ENCODE measurements around the gene PCDHA4.
A peak's percentile ranks its signal among the peaks of the same experiment; 100 is the strongest.
"Not testable (repeated sequence)": the region's sequence is repeated elsewhere in the genome, so short reads cannot be mapped to it uniquely, and the experiment has no call there.

The PCDHA4 gene

DNA sequence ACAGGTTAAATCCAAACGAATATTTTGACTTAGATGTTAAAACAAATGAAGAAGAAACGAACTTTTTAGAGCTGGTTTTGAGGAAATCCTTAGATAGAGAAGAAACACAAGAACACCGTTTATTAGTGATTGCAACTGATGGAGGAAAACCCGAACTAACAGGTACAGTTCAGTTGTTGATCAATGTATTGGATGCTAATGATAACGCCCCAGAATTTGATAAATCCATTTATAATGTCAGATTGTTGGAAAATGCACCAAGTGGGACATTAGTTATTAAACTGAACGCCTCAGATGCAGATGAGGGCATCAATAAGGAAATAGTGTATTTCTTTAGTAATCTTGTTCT lies 15.4 kb downstream of the PCDHA4 start:
- DNase-seq = no peak

DNA sequence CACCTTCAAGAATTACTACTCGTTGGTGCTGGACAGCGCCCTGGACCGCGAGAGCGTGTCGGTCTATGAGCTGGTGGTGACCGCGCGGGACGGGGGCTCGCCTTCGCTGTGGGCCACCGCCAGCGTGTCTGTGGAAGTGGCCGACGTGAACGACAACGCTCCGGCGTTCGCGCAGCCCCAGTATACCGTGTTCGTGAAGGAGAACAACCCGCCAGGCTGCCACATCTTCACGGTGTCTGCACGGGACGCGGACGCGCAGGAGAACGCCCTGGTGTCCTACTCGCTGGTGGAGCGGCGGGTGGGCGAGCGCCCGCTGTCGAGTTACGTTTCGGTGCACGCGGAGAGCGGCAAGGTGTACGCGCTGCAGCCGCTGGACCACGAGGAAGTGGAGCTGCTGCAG lies 16.1 kb downstream of the PCDHA4 start:
- not testable (repeated sequence) for DNase-seq

DNA sequence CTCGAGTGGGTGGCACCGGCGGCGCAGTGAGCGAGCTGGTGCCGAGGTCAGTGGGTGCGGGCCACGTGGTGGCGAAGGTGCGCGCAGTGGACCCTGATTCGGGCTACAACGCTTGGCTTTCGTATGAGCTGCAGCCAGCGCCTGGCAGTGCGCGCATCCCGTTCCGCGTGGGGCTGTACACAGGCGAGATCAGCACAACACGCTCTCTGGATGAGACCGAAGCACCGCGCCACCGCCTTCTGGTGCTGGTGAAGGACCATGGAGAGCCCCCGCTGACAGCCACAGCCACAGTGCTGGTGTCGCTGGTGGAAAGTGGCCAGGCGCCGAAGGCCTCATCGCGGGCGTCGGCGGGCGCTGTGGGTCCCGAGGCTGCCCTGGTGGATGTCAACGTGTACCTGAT lies 16.6 kb downstream of the PCDHA4 start:
- no peak for DNase-seq

DNA sequence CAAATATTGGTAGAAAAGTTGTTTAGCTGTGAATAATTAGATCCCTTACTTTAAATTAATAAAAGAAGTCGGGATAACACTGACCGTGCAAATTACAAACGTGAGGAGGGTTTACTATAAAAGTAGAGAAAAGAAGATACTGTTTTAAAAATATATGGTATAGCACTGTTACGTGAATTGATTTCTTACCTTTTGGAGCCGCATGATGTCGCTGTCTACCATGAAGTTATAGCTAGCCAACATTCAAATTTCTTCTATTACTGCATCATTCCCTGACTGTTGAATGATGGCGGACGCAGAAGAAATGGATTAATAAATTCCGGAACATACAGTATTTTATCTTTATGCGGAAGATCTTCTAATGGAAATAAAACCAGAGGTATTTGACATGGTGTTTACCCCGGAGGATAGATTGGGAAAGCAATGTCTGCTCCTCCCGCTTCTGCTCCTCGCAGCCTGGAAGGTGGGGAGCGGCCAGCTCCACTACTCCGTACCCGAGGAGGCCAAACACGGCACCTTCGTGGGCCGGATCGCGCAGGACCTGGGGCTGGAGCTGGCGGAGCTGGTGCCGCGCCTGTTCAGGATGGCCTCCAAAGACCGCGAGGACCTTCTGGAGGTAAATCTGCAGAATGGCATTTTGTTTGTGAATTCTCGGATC lies 21.0 kb downstream of the PCDHA4 start, which contains the start of gene PCDHA6:
Gene PCDHA6 (plus strand): TSS at position 257 of the 658 bp plus-strand sequence. CDS start 132 bp downstream, at position 389.
- DNase-seq = no peak

DNA sequence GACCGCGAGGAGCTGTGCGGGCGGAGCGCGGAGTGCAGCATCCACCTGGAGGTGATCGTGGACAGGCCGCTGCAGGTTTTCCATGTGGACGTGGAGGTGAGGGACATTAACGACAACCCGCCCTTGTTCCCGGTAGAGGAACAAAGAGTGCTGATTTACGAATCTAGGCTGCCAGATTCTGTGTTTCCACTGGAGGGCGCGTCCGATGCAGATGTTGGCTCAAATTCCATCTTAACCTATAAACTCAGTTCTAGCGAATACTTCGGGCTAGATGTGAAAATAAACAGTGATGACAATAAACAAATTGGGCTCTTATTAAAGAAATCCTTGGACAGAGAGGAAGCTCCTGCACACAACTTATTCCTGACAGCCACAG lies 21.5 kb downstream of the PCDHA4 start:
- no peak for DNase-seq

DNA sequence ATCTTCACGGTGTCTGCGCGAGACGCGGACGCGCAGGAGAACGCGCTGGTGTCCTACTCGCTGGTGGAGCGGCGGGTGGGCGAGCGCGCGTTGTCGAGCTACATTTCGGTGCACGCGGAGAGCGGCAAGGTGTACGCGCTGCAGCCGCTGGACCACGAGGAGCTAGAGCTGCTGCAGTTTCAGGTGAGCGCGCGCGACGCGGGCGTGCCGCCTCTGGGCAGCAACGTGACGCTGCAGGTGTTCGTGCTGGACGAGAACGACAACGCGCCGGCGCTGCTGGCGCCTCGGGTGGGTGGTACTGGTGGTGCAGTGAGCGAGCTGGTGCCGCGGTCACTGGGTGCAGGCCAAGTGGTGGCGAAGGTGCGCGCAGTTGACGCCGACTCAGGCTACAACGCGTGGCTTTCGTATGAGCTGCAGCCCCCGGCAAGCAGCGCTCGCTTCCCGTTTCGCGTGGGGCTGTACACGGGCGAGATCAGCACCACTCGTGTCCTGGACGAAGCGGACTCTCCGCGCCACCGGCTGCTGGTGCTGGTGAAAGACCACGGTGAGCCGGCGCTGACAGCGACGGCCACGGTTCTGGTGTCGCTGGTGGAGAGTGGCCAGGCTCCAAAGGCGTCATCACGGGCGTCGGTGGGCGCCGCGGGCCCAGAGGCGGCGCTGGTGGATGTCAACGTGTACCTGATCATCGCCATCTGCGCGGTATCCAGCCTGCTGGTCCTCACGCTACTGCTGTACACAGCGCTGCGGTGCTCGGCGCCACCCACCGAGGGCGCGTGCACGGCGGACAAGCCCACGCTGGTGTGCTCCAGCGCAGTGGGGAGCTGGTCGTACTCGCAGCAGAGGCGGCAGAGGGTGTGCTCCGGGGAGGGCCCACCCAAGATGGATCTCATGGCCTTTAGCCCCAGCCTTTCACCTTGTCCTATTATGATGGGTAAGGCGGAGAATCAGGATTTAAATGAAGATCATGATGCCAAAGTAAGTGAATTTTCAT lies 22.9 kb downstream of the PCDHA4 start:
- DNase-seq = not testable (repeated sequence)

DNA sequence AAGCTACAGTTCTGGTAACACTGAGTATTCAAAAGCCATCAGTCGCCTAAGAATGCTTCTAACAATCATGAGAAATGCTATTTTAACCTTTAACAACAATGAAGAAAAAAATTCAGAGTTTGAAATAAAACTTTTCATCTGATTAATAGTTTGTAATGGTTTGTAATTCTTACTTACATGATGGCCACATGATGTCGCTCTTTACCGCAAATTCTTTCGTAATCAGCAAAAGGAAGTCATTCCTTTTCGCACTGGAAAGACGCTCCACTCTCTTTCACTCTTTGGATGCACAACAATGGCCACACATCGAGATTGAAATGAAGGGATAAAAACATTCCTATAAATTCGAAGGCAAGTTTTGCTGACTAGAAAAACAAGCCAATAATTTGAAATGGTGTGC lies 27.1 kb downstream of the PCDHA4 start, which contains the start of gene PCDHA7:
Gene PCDHA7 (plus strand): TSS at position 277 of the 400 bp plus-strand sequence. CDS start 115 bp downstream, at position 392.
- no peak for DNase-seq

DNA sequence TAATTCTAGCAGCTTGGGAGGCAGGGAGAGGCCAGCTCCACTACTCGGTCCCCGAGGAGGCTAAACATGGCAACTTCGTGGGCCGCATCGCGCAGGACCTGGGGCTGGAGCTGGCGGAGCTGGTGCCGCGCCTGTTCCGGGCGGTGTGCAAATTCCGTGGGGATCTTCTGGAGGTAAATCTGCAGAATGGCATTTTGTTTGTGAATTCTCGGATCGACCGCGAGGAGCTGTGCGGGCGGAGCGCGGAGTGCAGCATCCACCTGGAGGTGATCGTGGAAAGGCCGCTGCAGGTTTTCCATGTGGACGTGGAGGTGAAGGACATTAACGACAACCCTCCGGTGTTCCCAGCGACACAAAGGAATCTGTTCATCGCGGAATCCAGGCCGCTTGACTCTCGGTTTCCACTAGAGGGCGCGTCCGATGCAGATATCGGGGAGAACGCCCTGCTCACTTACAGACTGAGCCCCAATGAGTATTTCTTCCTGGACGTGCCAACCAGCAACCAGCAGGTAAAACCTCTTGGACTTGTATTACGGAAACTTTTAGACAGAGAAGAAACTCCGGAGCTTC lies 27.7 kb downstream of the PCDHA4 start:
- DNase-seq = not testable (repeated sequence)

DNA sequence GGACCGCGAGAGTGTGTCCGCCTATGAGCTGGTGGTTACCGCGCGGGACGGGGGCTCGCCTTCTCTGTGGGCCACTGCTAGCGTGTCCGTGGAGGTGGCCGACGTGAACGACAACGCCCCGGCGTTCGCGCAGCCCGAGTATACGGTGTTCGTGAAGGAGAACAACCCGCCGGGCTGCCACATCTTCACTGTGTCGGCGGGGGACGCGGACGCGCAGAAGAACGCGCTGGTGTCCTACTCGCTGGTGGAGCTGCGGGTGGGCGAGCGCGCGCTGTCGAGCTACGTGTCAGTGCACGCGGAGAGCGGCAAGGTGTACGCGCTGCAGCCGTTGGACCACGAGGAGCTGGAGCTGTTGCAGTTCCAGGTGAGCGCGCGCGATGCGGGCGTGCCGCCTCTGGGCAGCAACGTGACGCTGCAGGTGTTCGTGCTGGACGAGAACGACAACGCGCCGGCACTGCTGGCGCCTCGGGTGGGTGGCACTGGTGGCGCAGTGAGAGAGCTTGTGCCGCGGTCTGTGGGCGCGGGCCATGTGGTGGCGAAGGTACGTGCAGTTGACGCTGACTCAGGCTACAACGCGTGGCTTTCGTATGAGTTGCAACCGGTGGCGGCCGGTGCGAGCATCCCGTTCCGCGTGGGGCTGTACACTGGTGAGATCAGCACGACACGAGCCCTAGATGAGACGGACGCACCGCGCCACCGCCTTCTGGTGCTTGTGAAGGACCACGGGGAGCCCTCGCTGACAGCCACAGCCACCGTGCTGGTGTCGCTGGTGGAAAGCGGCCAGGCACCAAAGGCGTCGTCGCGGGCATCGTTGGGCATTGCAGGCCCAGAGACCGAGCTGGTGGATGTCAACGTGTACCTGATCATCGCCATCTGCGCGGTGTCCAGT lies 29.0 kb downstream of the PCDHA4 start:
- no peak for DNase-seq

DNA sequence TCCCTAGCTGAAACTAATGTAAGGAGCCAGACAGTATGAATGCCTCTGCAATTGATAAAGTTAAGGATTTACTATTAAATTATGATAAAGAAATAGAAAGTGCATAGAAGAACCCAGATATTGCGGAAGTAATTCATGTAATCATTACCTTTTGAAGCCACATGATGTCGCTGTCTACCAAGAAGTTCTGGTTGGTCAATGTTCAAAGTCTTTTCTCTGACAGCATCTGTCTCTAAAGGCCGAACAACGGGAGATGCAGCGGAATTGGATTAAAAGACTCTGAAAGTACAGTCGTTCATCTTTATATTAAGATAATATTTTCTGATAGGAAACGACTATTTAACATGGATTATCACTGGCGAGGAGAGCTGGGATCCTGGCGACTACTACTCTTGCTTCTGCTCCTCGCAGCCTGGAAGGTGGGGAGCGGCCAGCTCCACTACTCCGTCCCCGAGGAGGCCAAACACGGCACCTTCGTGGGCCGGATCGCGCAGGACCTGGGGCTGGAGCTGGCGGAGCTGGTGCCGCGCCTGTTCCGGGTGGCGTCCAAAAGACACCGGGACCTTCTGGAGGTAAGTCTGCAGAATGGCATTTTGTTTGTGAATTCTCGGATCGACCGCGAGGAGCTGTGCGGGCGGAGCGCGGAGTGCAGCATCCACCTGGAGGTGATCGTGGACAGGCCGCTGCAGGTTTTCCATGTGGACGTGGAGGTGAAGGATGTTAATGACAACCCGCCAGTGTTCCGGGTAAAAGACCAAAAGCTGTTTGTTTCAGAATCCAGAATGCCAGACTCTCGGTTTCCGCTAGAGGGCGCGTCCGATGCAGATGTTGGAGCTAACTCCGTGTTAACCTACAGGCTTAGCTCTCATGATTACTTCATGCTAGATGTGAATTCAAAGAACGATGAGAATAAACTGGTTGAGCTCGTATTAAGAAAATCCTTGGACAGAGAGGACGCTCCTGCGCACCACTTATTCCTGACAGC lies 34.4 kb downstream of the PCDHA4 start, which contains the start of gene PCDHA8:
Gene PCDHA8 (plus strand): TSS at position 210 of the 985 bp plus-strand sequence. CDS start 135 bp downstream, at position 345.
- DNase-seq = peak; percentile 25 to 30

DNA sequence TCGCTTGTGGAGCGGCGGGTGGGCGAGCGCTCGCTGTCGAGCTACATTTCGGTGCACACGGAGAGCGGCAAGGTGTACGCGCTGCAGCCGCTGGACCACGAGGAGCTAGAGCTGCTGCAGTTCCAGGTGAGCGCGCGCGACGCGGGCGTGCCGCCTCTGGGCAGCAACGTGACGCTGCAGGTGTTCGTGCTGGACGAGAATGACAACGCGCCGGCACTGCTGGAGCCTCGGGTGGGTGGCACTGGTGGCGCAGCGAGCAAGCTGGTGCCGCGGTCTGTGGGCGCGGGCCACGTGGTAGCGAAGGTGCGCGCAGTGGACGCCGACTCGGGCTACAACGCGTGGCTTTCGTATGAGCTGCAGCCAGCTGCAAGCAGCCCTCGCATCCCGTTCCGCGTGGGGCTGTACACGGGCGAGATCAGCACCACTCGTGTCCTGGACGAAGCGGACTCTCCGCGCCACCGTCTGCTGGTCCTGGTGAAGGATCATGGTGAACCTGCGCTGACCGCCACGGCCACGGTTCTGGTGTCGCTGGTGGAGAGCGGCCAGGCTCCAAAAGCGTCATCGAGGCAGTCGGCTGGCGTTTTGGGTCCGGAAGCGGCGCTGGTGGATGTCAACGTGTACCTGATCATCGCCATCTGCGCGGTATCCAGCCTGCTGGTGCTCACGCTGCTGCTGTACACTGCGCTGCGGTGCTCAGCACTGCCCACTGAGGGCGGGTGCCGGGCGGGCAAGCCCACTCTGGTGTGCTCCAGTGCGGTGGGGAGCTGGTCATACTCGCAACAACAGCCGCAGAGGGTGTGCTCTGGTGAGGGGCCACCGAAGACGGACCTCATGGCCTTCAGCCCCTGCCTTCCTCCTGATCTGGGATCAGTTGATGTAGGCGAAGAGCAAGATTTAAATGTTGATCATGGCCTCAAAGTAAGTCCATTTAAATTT lies 36.2 kb downstream of the PCDHA4 start:
- no peak for DNase-seq

DNA sequence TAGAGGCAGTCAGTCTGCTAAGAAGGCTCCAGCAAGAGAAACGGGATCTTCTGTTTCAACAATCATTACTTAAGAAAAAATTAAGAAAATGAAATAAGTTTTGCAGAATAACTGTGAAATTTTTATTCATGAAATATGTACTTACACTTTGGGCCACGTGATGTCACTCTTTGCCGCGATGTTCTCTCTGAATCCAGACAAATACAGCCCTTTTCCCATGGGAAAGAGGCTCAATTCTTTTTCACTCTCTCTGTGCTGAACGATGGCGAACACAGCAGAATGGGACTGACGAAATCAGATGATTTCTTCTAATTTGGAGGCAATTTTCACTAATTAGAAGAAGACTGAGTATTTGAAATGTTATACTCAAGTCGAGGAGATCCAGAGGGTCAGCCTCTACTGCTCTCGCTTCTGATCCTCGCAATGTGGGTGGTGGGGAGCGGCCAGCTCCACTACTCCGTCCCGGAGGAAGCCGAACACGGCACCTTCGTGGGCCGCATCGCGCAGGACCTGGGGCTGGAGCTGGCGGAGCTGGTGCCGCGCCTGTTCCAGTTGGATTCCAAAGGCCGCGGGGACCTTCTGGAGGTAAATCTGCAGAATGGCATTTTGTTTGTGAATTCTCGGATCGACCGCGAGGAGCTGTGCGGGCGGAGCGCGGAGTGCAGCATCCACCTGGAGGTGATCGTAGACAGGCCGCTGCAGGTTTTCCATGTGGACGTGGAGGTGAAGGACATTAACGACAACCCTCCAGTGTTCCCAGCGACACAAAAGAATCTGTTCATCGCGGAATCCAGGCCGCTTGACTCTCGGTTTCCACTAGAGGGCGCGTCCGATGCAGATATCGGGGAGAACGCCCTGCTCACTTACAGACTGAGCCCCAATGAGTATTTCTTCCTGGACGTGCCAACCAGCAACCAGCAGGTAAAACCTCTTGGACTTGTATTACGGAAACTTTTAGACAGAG lies 41.6 kb downstream of the PCDHA4 start, which contains the start of gene PCDHA9:
Gene PCDHA9 (plus strand): TSS at position 244 of the 964 bp plus-strand sequence. CDS start 114 bp downstream, at position 358.
- DNase-seq = not testable (repeated sequence)

DNA sequence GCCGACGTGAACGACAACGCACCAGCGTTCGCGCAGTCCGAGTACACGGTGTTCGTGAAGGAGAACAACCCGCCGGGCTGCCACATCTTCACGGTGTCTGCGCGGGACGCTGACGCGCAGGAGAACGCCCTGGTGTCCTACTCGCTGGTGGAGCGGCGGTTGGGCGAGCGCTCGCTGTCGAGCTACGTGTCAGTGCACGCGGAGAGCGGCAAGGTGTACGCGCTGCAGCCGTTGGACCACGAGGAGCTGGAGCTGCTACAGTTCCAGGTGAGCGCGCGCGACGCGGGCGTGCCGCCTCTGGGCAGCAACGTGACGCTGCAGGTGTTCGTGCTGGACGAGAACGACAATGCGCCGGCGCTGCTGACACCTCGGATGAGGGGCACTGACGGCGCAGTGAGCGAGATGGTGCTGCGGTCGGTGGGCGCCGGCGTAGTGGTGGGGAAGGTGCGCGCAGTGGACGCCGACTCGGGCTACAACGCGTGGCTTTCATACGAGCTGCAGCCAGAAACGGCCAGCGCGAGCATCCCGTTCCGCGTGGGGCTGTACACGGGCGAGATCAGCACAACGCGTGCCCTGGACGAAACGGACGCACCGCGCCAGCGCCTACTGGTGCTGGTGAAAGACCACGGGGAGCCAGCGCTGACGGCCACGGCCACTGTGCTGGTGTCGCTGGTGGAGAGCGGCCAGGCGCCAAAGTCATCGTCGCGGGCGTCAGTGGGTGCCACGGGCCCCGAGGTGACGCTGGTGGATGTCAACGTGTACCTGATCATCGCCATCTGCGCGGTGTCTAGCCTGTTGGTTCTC lies 43.2 kb downstream of the PCDHA4 start:
- not testable (repeated sequence) for DNase-seq

DNA sequence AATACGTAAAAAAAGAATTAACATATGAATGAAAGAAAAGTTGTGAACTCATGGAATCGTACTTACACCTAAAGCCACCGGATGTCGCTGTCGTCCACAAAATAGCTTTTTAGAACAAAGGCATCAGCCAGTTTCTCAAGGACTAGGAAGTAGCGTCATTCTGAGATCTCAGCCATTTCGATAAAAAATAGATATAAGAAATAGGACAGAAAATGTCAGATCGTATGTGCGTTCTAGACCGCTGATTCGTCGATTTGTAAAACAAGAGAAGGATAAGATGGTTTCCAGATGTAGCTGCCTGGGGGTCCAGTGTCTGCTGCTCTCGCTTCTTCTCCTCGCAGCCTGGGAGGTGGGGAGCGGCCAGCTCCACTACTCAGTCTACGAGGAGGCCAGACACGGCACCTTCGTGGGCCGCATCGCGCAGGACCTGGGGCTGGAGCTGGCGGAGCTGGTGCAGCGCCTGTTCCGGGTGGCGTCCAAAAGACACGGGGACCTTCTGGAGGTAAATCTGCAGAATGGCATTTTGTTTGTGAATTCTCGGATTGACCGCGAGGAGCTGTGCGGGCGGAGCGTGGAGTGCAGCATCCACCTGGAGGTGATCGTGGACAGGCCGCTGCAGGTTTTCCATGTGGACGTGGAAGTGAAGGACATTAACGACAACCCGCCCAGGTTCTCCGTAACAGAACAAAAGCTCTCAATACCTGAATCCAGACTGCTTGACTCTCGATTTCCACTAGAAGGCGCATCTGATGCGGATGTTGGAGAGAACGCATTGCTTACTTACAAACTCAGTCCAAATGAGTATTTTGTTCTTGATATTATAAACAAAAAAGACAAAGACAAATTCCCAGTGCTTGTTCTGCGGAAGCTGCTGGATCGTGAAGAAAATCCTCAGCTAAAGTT lies 49.2 kb downstream of the PCDHA4 start, which contains the start of gene PCDHA10:
Gene PCDHA10 (plus strand): TSS at position 126 of the 903 bp plus-strand sequence. CDS start 152 bp downstream, at position 278.
- DNase-seq = no peak

DNA sequence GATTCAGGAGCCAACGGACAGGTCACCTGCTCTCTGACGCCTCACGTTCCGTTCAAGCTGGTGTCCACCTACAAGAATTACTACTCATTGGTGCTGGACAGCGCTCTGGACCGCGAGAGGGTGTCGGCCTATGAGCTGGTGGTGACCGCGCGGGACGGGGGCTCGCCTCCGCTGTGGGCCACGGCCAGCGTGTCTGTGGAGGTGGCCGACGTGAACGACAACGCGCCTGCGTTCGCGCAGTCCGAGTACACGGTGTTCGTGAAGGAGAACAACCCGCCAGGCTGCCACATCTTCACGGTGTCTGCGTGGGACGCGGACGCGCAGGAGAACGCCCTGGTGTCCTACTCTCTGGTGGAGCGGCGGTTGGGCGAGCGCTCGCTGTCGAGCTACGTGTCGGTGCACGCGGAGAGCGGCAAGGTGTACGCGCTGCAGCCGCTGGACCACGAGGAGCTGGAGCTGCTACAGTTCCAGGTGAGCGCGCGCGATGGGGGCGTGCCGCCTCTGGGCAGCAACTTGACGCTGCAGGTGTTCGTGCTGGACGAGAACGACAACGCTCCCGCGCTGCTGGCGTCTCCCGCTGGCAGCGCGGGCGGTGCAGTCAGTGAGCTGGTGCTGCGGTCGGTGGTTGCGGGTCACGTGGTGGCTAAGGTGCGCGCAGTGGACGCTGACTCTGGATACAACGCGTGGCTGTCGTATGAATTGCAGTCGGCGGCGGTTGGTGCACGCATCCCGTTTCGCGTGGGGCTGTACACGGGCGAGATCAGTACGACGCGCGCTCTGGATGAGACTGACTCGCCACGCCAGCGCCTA lies 50.5 kb downstream of the PCDHA4 start:
- DNase-seq = no peak

DNA sequence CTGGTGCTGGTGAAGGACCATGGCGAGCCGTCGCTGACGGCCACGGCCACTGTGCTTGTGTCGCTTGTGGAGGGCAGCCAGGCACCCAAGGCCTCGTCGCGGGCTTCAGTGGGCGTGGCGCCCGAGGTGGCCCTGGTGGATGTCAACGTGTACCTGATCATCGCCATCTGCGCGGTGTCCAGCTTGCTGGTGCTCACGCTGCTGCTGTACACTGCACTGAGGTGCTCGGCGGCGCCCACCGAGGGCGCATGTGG lies 51.0 kb downstream of the PCDHA4 start:
- DNase-seq = no peak
